GM21576 (cell line): ENCODE measurements around the gene RNF207.

Experiments used
- ATAC-seq: cut with Tn5 transposase; IDR thresholded peaks from one replicate; pipeline ENCODE4 v1.9.1; 2021; ENCODE audit warnings: mild to moderate bottlenecking, moderate library complexity; ENCODE audit not compliant: unreplicated experiment

The RNF207 gene

DNA sequence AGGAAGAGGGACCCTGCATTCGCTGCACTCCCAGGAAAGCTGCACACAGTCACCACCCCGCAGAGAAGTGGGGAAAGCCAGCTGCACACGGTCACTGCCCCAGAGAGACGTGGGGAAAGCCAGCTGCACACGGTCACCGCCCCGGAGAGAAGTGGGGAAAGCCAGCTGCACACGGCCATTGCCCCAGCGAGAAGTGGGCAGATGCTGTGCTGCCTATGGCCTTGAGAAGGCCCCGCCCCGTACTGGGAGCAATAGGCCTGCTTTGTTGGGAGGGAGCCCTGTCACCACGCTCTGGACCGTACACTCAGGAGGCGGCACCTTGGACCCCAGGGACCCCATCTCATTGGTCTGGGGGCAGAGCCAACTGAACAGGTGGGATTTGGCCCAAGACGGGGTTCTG is 59.2 kb downstream of the RNF207 start:
- no peak for ATAC-seq

DNA sequence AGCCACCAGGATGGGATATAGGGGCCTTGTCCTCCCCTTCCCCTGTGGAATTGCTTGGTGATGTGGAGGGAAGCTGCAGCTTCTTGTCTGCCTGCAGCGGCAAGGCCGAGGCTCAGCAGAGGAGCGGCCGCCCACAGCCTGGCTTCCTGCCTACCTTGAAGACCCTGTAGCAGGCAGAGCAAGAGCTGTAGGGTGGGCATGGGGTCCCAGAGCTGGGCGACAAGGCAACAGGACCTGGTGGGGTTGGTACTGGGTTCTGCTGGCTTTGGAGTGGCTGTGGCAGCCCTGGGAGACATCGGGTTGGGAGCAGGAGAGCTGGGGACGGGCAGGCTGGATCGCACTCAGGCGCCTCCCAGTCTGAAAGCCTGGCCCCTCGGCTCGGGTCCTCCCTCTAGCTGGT is 60.7 kb downstream of the RNF207 start:
- ATAC-seq: no peak

DNA sequence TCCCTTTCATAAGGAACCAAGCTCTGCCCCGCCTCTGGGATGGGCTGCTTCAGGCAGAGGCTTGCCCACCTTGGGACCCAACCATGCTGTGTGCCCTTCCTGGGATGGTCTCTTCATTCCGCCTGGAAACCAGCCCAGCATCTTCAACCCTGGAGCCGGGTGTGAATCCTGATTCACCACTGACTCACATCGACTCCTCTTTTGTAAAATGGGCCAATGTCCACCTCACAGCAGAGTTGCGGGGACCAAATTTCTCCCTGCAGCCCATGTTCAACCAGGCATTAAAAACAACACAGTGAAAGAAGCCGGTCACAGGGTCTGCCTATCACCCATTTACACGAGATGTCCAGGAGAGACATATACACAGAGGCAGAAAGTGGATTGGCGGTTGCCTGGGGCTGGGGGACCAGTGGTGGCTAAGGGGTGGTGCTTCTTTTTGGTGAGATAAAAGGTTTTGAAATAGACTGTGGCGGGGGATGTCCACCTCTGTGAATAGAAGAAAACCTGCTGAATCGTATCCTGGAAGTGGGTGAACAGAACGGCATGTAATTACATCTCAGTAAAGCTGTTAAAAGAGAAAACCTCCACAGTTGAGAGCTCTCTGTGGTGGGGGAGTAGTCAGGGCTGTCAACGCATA is 61.9 kb downstream of the RNF207 start:
- no peak for ATAC-seq

DNA sequence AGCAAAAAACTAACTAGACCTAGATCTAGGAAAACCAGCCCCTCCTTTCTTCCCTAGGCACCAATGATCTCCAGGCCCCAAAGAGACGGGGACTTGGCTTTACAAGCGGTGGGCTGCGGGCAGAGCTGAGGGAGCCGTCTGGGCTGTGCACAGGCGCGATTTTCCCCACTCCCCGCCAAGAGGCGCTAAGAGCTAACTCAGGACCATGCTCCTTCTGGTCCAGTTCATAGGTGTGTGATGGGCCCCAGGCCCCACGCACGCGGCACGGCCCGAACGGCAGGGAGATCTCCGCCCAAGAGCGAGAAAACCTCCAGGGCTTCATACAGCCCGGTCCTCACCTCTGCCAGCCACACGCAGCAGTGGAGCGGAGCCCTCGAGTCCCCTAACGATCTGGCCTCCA is 62.5 kb downstream of the RNF207 start:
- ATAC-seq: no peak

DNA sequence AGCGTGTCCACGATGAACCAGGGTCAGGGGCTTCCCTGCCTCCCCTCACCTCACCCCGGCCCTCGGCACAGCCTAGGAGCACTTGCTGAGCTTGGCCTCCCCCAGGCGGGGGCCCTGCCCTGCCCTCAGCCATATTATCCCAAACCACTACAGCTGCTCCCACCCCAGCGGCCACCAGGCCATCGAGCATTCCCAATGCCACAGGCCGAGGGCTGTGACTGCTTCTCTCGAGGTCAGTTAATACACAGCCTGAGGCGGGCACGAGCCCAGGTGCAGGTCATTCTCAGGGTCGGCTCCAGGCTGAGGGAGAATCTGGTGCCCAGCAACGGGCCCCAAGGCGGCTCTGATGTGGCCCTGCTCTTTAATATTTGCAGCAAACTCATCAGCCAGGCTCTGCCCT is 63.4 kb downstream of the RNF207 start:
- ATAC-seq: no peak

DNA sequence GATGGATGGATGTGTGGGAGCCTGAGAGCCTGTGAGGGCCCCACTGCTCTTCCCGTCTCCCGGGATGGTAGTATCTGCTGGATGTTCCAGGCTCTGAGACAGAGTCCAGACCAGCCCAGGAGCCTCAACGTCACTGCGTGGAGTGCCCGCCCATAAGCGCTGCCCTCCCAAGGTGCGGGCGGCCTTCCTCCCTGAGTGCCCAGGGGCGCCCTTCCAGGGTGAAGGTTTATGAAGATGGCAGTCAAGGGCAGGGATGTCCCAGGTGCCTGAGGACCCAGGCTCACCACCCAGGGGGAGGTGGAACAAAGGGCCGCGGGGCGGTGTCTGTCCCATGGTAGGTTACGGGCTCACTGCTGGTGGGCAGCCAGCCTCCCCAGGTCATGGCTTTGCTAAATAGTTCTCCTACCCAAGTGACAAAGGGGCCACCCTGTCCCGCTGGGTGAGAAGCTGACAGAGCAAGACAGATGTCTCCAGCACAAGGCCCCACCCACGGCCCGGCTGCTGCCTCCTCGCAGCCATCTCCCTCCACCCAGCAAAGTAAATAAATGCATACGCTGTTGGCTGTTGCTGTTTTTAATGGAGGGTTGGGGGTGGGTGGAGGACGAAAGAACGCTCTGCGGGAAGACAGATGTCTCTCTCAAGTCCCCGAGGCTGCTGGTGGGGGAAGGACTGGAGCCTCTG is 63.9 kb downstream of the RNF207 start:
- no peak for ATAC-seq

DNA sequence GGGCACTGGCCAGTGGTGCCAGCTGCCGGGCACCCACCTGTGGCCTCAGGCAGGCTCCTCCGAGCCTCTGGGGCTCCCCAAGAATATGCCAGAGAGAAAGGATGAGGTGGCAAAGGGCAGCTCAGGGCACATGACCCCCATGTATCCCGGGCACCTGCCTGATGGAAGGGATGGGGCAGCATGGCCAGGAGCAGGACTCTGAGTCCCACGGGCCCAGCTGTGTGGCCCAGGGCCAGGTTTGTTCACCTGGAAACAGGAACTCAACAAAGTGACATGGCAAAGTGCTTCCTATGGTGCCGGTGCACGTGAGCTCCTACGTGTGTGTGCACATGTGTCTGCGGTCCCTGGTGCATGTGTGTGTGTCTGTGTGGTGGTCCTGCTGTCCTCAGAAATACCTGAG is 64.5 kb downstream of the RNF207 start:
- ATAC-seq: no peak
